ENCODE data around the gene RFTN2.

GRCh38 chr2:197543206-197543605 is 132.2 kb downstream of the RFTN2 start:
- no peak for TF ChIP-seq POLR2AphosphoS5 (IDR thresholded peaks at IDR 0.05)
- TF ChIP-seq CTCF (IDR thresholded peaks at IDR 0.05): no peak

All from esophagus muscularis mucosa (tissue), 3 donors.